HepG2 (cell line): ENCODE results near the gene PTPRN. TPM values are rescaled to one million over a fixed set of nuclear protein-coding genes. Genes with fewer than 3 reads are reported as not detected.

Source experiments
- ARID3A ChIP-seq: IDR thresholded peaks from 2 replicates; pipeline ENCODE4 v1.6.1; 2012; ENCODE audit warnings: low read depth, low read length, improper control_type of control experiment
- ELF4 ChIP-seq: sonication (generic); formaldehyde crosslinking; IDR thresholded peaks from 2 replicates; pipeline ENCODE4 v1.5.0; 2020; ENCODE audit warnings: missing genetic modification reagents, mild to moderate bottlenecking, moderate library complexity, borderline replicate concordance
- ETV5 ChIP-seq: IDR thresholded peaks from 2 replicates; pipeline ENCODE4 v1.6.1; 2018; ENCODE audit warnings: missing biosample characterization, missing genetic modification reagents, inconsistent platforms, borderline replicate concordance
- GATAD2A ChIP-seq: IDR thresholded peaks from 2 replicates; pipeline ENCODE4 v1.6.1; 2016
- HCFC1 ChIP-seq: fragments of 150-350 bp; IDR thresholded peaks from 2 replicates; pipeline ENCODE4 v1.6.1; 2014; ENCODE audit warnings: low read depth, low read length
- JUND ChIP-seq: sonication (generic); formaldehyde crosslinking; IDR thresholded peaks from 2 replicates; pipeline ENCODE4 v1.8.0; 2022; ENCODE audit warnings: mild to moderate bottlenecking, missing genetic modification reagents
- MXD3 ChIP-seq: IDR thresholded peaks from 2 replicates; pipeline ENCODE4 v1.6.1; 2016; ENCODE audit warnings: mild to moderate bottlenecking, missing biosample characterization, missing genetic modification reagents
- MXI1 ChIP-seq: IDR thresholded peaks from 3 replicates; pipeline ENCODE4 v1.6.1; 2012; ENCODE audit warnings: low read depth, low read length, inconsistent platforms, borderline replicate concordance
- RFXAP ChIP-seq: sonication (generic); formaldehyde crosslinking; IDR thresholded peaks from 2 replicates; pipeline ENCODE4 v1.4.0; 2020; ENCODE audit warnings: missing genetic modification reagents, borderline replicate concordance
- RNF2 ChIP-seq: fragments of 450-650 bp; conservative IDR thresholded peaks from 2 replicates; pipeline ENCODE4 v1.6.1; 2016; ENCODE audit warnings: low read depth
- SIN3A ChIP-seq: IDR thresholded peaks from 2 replicates; pipeline ENCODE4 v1.6.1; 2011; ENCODE audit warnings: low read depth, mild to moderate bottlenecking, control low read depth, low read length, borderline replicate concordance
- SMAD1 ChIP-seq: sonication (generic); formaldehyde crosslinking; IDR thresholded peaks from 2 replicates; pipeline ENCODE4 v1.4.0; 2020; ENCODE audit warnings: missing genetic modification reagents, low read depth, mild to moderate bottlenecking, borderline replicate concordance
- SMARCC2 ChIP-seq: fragments of 450-650 bp; IDR thresholded peaks from 2 replicates; pipeline ENCODE4 v1.6.1; 2017; ENCODE audit warnings: antibody characterized with exemption, mild to moderate bottlenecking
- SMYD3 ChIP-seq: sonication (generic); formaldehyde crosslinking; IDR thresholded peaks from 2 replicates; pipeline ENCODE4 v1.8.1; 2023; ENCODE audit warnings: mild to moderate bottlenecking, missing genetic modification reagents
- ZBTB7B ChIP-seq: sonication (generic); formaldehyde crosslinking; IDR thresholded peaks from 2 replicates; pipeline ENCODE4 v1.4.0; 2020; ENCODE audit warnings: missing genetic modification reagents
- ZFP1 ChIP-seq: IDR thresholded peaks from 2 replicates; pipeline ENCODE4 v1.6.1; 2016
- ZFYVE20 ChIP-seq: sonication (generic); formaldehyde crosslinking; IDR thresholded peaks from 2 replicates; pipeline ENCODE4 v1.8.0; 2023; ENCODE audit warnings: low read depth, mild to moderate bottlenecking, moderate library complexity, missing genetic modification reagents, borderline replicate concordance
- ZNF569 ChIP-seq: sonication (generic); formaldehyde crosslinking; IDR thresholded peaks from 2 replicates; pipeline ENCODE4 v1.5.0; 2020; ENCODE audit warnings: mild to moderate bottlenecking, missing genetic modification reagents, moderate library complexity, borderline replicate concordance
- ZNF598 ChIP-seq: sonication (generic); formaldehyde crosslinking; IDR thresholded peaks from 2 replicates; pipeline ENCODE4 v1.5.1; 2020; ENCODE audit warnings: mild to moderate bottlenecking, missing genetic modification reagents, borderline replicate concordance
- ZNF713 ChIP-seq: sonication (generic); formaldehyde crosslinking; IDR thresholded peaks from 2 replicates; pipeline ENCODE4 v1.4.0; 2020; ENCODE audit warnings: mild to moderate bottlenecking, missing genetic modification reagents
- polyA plus RNA-seq, 8 experiments: library from polyadenylated mRNA; depleted of rRNA in 3 of 8; stranded (reverse) in 7 of 8; unstranded in 1 of 8; fragments of >200 nt; fragmentation: Illumina TruSeq in 4 of 8; extraction: Trizol in 4 of 8; gene quantifications; 2 replicates each; pipeline versions ENCODE4 v1.2.1 to v1.2.3, GENCODE V29; 2011 to 2016; ENCODE audit warnings: low read depth in 4 of 8, missing spikeins in 1 of 8, mixed read lengths in 1 of 8; ENCODE audit not compliant: insufficient read depth in 1 of 8
- total RNA-seq, 5 experiments: library from RNA; depleted of rRNA; stranded (reverse); fragments of >200 nt; fragmentation: Illumina TruSeq; extraction: Trizol; gene quantifications; 2 replicates each; pipeline ENCODE4 v1.2.3, GENCODE V29; 2016; ENCODE audit warnings: low read depth in 1 of 5
- TF ChIP-seq, protein P1 (sequence below): sonication (generic); formaldehyde crosslinking; IDR thresholded peaks from 2 replicates; pipeline ENCODE4 v1.4.0; 2020; ENCODE audit warnings: mild to moderate bottlenecking, missing genetic modification reagents
- TF ChIP-seq, protein P2 (sequence below): sonication (generic); formaldehyde crosslinking; IDR thresholded peaks from 2 replicates; pipeline ENCODE4 v1.5.0; 2020; ENCODE audit warnings: missing genetic modification reagents
- TF ChIP-seq, protein P3 (sequence below): sonication (generic); formaldehyde crosslinking; IDR thresholded peaks from 2 replicates; pipeline ENCODE4 v1.5.0; 2020; ENCODE audit warnings: missing genetic modification reagents

PTPRN gene
- total and polyA plus RNA-seq, 2 of the 13 experiments (the other 11 are each of a cell fraction or from before 2014, with no cell fraction given): 0.26 TPM; not detected in 1

DNA sequence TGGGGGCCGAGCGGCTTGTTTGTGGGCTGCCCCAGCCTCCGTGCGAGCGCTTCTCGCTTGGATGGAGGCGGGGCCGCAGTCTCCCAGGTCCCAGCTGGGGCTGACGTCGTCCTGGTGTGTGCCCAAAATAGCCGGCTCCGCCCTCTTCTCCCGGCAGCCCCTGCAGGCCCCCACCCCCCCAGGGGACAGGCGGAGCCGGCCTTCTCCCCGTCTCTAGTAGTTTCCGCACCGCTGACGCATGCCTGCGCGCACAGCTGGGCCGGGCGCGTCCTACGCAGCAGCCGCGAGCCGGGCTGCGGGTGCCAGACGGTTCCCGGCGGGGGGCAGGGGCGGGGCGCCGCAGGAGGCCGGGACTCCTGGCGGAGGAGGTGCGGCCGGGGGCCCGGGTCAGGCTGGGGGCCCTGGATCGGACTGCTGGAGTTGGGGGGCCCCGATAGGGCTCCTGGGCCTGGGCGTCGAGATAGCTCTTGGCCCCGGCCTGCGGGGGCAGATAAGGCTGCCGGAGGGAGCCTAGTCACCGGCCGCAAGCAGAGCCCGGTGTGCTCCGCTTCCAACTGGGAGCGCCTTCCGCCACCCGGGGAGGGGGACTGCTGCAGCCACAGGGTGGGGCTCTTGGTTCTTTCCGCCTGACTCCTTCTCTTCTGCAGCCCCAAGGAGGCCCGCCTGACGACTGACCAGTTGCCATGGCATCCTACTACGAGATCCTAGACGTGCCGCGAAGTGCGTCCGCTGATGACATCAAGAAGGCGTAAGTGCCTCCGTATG, 29.9 kb downstream of the PTPRN start, which contains the start of gene DNAJB2 (continued):
- TF ChIP-seq, protein P1, sequence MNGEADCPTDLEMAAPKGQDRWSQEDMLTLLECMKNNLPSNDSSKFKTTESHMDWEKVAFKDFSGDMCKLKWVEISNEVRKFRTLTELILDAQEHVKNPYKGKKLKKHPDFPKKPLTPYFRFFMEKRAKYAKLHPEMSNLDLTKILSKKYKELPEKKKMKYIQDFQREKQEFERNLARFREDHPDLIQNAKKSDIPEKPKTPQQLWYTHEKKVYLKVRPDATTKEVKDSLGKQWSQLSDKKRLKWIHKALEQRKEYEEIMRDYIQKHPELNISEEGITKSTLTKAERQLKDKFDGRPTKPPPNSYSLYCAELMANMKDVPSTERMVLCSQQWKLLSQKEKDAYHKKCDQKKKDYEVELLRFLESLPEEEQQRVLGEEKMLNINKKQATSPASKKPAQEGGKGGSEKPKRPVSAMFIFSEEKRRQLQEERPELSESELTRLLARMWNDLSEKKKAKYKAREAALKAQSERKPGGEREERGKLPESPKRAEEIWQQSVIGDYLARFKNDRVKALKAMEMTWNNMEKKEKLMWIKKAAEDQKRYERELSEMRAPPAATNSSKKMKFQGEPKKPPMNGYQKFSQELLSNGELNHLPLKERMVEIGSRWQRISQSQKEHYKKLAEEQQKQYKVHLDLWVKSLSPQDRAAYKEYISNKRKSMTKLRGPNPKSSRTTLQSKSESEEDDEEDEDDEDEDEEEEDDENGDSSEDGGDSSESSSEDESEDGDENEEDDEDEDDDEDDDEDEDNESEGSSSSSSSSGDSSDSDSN: peak; percentile 79
- TF ChIP-seq SMYD3 (CRISPR knock-in tag) (no peak), ZBTB7B (peak; percentile 59; the same call in 1 of the 2 replicates), ZNF569 (CRISPR knock-in tag) (no peak), ARID3A (0 out of 2 replicates have a peak, but pooled peaks have one; percentile 13), RNF2 (peak; percentile 68), MXD3 (CRISPR knock-in tag) (peak; percentile 94), MXI1 (peak; percentile 95; the same call in 2 of the 3 replicates), ZNF598 (no peak), SMAD1 (CRISPR knock-in tag) (no peak), JUND (CRISPR knock-in tag) (0 out of 2 replicates have a peak, but pooled peaks have one; percentile 35), GATAD2A (CRISPR knock-in tag) (peak; percentile 69), ZNF713 (CRISPR knock-in tag) (no peak), SMARCC2 (no peak), ZFP1 (CRISPR knock-in tag) (no peak), ELF4 (CRISPR knock-in tag) (no peak), ETV5 (CRISPR knock-in tag) (peak; percentile 58; the same call in 1 of the 2 replicates), SIN3A (peak; percentile 93; the same call in 1 of the 2 replicates), ZFYVE20 (CRISPR knock-in tag) (no peak), RFXAP (CRISPR knock-in tag) (peak; percentile 92; the same call in 1 of the 2 replicates), HCFC1 (peak; percentile 36; the same call in 1 of the 2 replicates)
- TF ChIP-seq, protein P2, sequence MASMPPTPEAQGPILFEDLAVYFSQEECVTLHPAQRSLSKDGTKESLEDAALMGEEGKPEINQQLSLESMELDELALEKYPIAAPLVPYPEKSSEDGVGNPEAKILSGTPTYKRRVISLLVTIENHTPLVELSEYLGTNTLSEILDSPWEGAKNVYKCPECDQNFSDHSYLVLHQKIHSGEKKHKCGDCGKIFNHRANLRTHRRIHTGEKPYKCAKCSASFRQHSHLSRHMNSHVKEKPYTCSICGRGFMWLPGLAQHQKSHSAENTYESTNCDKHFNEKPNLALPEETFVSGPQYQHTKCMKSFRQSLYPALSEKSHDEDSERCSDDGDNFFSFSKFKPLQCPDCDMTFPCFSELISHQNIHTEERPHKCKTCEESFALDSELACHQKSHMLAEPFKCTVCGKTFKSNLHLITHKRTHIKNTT (CRISPR knock-in tag): no peak
- TF ChIP-seq, protein P3, sequence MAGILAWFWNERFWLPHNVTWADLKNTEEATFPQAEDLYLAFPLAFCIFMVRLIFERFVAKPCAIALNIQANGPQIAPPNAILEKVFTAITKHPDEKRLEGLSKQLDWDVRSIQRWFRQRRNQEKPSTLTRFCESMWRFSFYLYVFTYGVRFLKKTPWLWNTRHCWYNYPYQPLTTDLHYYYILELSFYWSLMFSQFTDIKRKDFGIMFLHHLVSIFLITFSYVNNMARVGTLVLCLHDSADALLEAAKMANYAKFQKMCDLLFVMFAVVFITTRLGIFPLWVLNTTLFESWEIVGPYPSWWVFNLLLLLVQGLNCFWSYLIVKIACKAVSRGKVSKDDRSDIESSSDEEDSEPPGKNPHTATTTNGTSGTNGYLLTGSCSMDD: no peak
